ENCODE results near the gene NRSN1. TPM values are rescaled to one million over a fixed set of nuclear protein-coding genes. Genes with fewer than 3 reads are reported as not detected.
"Not testable (repeated sequence)": the region's sequence is repeated elsewhere in the genome, so short reads cannot be mapped to it uniquely, and the experiment has no call there.

NRSN1 gene
- total RNA-seq, 2 donors from 2014 or later, result not detected

DNA sequence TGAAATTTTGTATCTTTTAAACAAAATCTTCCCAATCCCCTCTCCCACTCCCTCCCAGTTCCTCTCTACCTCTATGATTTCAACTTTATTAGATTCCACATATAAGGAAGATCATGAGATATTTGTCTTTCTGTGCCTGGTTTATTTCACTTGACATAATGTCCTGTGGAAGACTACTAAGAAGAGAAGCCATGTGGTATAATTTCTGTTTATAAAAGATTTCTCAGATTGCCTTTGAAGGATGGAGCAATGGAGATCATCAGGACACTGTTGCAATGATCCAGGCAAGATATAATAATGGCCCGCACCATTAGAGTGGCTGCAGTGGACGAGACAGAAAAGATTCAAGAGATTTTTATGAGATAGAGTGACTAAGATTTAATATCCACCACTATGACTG is 13.1 kb downstream of the NRSN1 start:
- Histone ChIP-seq H3K4me1 (ENCODE audit: control insufficient read depth, insufficient read depth, low read length) (no peaks in the 10 kb centered on the region), H3K36me3 (ENCODE audit: control insufficient read depth, insufficient read depth, low read length) (no peaks in the 10 kb centered on the region), H3K9ac (ENCODE audit: extremely low read depth, low read length, poor library complexity, severe bottlenecking) (no peak overlapping the region), H3K9me3 (ENCODE audit: control insufficient read depth, low read length) (no peaks in the 10 kb centered on the region), H3K27ac (ENCODE audit: low read depth, low read length) (no peak overlapping the region), H3K27me3 (ENCODE audit: control insufficient read depth, insufficient read depth, low read length, poor library complexity, severe bottlenecking) (peaks cover 5% of the 10 kb centered on the region), H3K4me3 (ENCODE audit: low read length) (no peak overlapping the region)
- Mint-ChIP-seq H3K4me1 (no peaks in the 10 kb centered on the region), H3K4me3 (no peak overlapping the region), H3K9me3 (peaks cover 3% of the 10 kb centered on the region), H3K27ac (no peak overlapping the region), H3K27me3 (ENCODE audit: insufficient read depth) (no peaks in the 10 kb centered on the region), H3K36me3 (ENCODE audit: low read depth) (no peaks in the 10 kb centered on the region)
- TF ChIP-seq, protein P1, sequence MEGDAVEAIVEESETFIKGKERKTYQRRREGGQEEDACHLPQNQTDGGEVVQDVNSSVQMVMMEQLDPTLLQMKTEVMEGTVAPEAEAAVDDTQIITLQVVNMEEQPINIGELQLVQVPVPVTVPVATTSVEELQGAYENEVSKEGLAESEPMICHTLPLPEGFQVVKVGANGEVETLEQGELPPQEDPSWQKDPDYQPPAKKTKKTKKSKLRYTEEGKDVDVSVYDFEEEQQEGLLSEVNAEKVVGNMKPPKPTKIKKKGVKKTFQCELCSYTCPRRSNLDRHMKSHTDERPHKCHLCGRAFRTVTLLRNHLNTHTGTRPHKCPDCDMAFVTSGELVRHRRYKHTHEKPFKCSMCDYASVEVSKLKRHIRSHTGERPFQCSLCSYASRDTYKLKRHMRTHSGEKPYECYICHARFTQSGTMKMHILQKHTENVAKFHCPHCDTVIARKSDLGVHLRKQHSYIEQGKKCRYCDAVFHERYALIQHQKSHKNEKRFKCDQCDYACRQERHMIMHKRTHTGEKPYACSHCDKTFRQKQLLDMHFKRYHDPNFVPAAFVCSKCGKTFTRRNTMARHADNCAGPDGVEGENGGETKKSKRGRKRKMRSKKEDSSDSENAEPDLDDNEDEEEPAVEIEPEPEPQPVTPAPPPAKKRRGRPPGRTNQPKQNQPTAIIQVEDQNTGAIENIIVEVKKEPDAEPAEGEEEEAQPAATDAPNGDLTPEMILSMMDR (conservative IDR thresholded peaks at IDR 0.05), result no peak
- 90 to 100% methylated on average over 1 to 2 of the region's 2 CpGs for WGBS, 2 experiments (ENCODE audit: insufficient coverage in 1 of 2, insufficient read length in 1 of 2)
- DNase-seq, result no peak

DNA sequence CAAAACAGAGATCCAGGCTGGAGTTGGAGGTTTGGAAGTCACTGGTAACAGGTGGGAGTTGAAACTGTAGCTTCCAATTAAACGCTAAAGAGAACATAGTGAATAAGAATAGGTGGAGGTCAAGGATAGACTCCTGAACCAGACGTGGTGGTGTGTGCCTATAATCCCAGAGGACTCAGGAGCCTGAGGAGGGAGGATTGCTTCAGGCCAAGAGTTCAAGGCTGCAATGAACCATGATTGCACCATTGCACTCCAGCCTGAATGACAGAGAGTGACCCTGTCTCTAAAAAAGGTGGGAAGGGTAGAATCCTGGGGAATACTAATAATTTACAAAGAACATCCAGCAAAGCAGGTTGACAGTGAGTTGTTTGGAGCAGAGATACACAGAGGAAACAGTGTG is 13.6 kb downstream of the NRSN1 start:
- Histone ChIP-seq H3K4me3 (ENCODE audit: low read length) (no peak overlapping the region), H3K27me3 (ENCODE audit: control insufficient read depth, insufficient read depth, low read length, poor library complexity, severe bottlenecking) (peaks cover 5% of the 10 kb centered on the region), H3K27ac (ENCODE audit: low read depth, low read length) (no peak overlapping the region), H3K36me3 (ENCODE audit: control insufficient read depth, insufficient read depth, low read length) (no peaks in the 10 kb centered on the region), H3K9me3 (ENCODE audit: control insufficient read depth, low read length) (no peaks in the 10 kb centered on the region), H3K4me1 (ENCODE audit: control insufficient read depth, insufficient read depth, low read length) (no peaks in the 10 kb centered on the region), H3K9ac (ENCODE audit: extremely low read depth, low read length, poor library complexity, severe bottlenecking) (no peak overlapping the region)
- TF ChIP-seq, protein P1 (conservative IDR thresholded peaks at IDR 0.05), result no peak
- 83 to 84% methylated on average over 1 to 2 of the region's 2 CpGs for WGBS, 2 experiments (ENCODE audit: insufficient coverage in 1 of 2, insufficient read length in 1 of 2)
- Mint-ChIP-seq H3K36me3 (ENCODE audit: low read depth) (no peaks in the 10 kb centered on the region), H3K4me3 (no peak overlapping the region), H3K27ac (no peak overlapping the region), H3K4me1 (no peaks in the 10 kb centered on the region), H3K9me3 (peaks cover 3% of the 10 kb centered on the region), H3K27me3 (ENCODE audit: insufficient read depth) (no peaks in the 10 kb centered on the region)
- no peak for DNase-seq

DNA sequence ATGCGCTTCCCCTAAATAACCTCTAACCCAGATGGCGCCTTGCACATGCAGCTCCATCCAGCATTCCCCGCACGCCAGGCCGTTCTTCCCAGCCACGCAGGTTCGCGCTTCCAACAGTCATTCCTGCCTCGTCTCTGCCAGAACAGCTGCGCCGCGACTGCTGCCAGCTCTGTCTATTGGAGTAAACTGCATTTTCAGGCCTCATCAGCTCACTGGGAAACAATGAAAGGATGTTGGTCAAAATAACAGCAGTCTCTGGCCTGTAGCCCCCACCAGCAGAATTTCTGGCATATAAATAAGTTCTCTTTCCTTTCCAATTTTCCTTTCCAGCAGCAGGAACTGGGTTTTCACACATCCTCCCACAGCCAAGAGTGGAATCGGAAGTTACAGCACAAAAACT is 14.6 kb downstream of the NRSN1 start:
- Mint-ChIP-seq H3K9me3 (peaks cover 3% of the 10 kb centered on the region), H3K27me3 (ENCODE audit: insufficient read depth) (no peaks in the 10 kb centered on the region), H3K36me3 (ENCODE audit: low read depth) (no peaks in the 10 kb centered on the region), H3K27ac (no peak overlapping the region), H3K4me1 (no peaks in the 10 kb centered on the region), H3K4me3 (no peak overlapping the region)
- H3K4me1 ChIP-seq (ENCODE audit: control insufficient read depth, insufficient read depth, low read length), result no peaks in the 10 kb centered on the region
- no peak overlapping the region for H3K27ac ChIP-seq (ENCODE audit: low read depth, low read length)
- peaks cover 4% of the 10 kb centered on the region for H3K27me3 ChIP-seq (ENCODE audit: control insufficient read depth, insufficient read depth, low read length, poor library complexity, severe bottlenecking)
- H3K9ac ChIP-seq (ENCODE audit: extremely low read depth, low read length, poor library complexity, severe bottlenecking), result no peak overlapping the region
- TF ChIP-seq, protein P1 (conservative IDR thresholded peaks at IDR 0.05), result no peak
- no peaks in the 10 kb centered on the region for H3K9me3 ChIP-seq (ENCODE audit: control insufficient read depth, low read length)
- 94 to 95% methylated on average over 13 of the region's 13 CpGs for WGBS, 2 experiments (ENCODE audit: insufficient coverage in 1 of 2, insufficient read length in 1 of 2)
- no peak for DNase-seq
- H3K4me3 ChIP-seq (ENCODE audit: low read length), result no peak overlapping the region
- no peaks in the 10 kb centered on the region for H3K36me3 ChIP-seq (ENCODE audit: control insufficient read depth, insufficient read depth, low read length)

DNA sequence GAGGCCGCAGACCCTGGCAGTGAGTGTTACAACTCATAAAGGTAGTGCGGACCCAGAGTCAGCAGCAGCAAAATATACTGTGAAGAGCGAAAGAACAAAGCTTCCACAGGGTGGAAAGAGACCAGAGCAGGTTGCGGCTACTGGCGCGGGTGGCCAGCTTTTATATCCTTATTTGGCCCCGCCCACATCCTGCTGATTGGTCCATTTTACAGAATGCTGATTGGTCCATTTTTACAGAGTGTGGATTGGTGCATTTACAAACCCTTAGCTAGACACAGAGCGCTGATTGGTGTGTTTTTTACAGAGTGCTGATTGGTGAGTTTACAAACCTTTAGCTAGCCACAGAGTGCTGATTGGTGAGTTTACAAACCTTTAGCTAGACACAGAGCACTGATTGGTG is 16.7 kb downstream of the NRSN1 start:
- H3K27me3 Mint-ChIP-seq (ENCODE audit: insufficient read depth); H3K4me3 Mint-ChIP-seq; H3K36me3 ChIP-seq (ENCODE audit: control insufficient read depth, insufficient read depth, low read length); H3K27ac ChIP-seq (ENCODE audit: low read depth, low read length); H3K27me3 ChIP-seq (ENCODE audit: control insufficient read depth, insufficient read depth, low read length, poor library complexity, severe bottlenecking); H3K4me3 ChIP-seq (ENCODE audit: low read length); H3K9me3 Mint-ChIP-seq; H3K36me3 Mint-ChIP-seq (ENCODE audit: low read depth); H3K9me3 ChIP-seq (ENCODE audit: control insufficient read depth, low read length); DNase-seq; H3K4me1 ChIP-seq (ENCODE audit: control insufficient read depth, insufficient read depth, low read length); H3K4me1 Mint-ChIP-seq; H3K27ac Mint-ChIP-seq; H3K9ac ChIP-seq (ENCODE audit: extremely low read depth, low read length, poor library complexity, severe bottlenecking): not testable (repeated sequence)
- 88 to 93% methylated on average over 8 of the region's 8 CpGs for whole genome bisulfite sequencing, 2 experiments (ENCODE audit: insufficient coverage in 1 of 2, insufficient read length in 1 of 2)

Measured in endodermal cell (in vitro differentiated cells).